HepG2 (cell line): Measurements from ENCODE around the gene CDC42BPG. TPM values are rescaled to one million over a fixed set of nuclear protein-coding genes. Genes with fewer than 3 reads are reported as not detected.

Source experiments
- ATAC-seq: fragments of 200-7000 bp; cut with Tn5 transposase; 3 replicates; pipeline ENCODE4 v1.9.1; 2020; ENCODE audit warnings: mild to moderate bottlenecking, moderate library complexity
- BruUV-seq: library from RNA; stranded (reverse); fragments of 400-500 nt; replicated peaks from 2 replicates; lab custom pipeline; 2021; lab: Mats Ljungman, UMichigan
- CTCF ChIA-PET: fragments of 300-600 bp; formaldehyde crosslinking; extraction: SDS; loops from one replicate; lab custom pipeline; 2021; ENCODE audit warnings: low total read pairs, inconsistent platforms, low intra/inter-chr PET ratio; lab: Yijun Ruan, JAX
- POLR2A ChIA-PET: fragments of 350-600 bp; sonication (Branson Sonifier 250); formaldehyde crosslinking; loops from one replicate; lab custom pipeline; 2020; ENCODE audit warnings: antibody characterized with exemption, inconsistent platforms; lab: Yijun Ruan, JAX
- DNase-seq: peaks from one replicate; pipeline ENCODE4 v3.0.0-alpha.2; 2015; ENCODE audit warnings: low spot score
- FAIRE-seq: peaks from 3 replicates; lab custom pipeline; 2011; peaks lifted over from hg19 to GRCh38; lab: Jason Lieb, UNC
- H2AFZ ChIP-seq: one replicate; pipeline ENCODE4 v1.6.1; 2011; ENCODE audit warnings: low read length, inconsistent platforms
- H3K27ac ChIP-seq: fragments of 300-600 bp; 3 replicates; pipeline ENCODE4 v1.8.0; 2011; ENCODE audit warnings: mixed run types, mild to moderate bottlenecking, mixed read lengths, low read length, inconsistent platforms; ENCODE audit not compliant: insufficient read depth; ENCODE audit errors: extremely low read length
- H3K27me3 ChIP-seq, 2 experiments: fragments of 200-600 bp in 1 of 2; 2 replicates in 1 of 2; 3 replicates in 1 of 2; pipeline versions ENCODE4 v1.6.0 to v1.8.0; 2011; ENCODE audit warnings: low read length in 2 of 2, mild to moderate bottlenecking in 2 of 2, moderate library complexity in 2 of 2, inconsistent platforms in 1 of 2; ENCODE audit not compliant: insufficient read depth in 2 of 2, control insufficient read depth in 1 of 2
- H3K36me3 ChIP-seq, 2 experiments: fragments of 200-600 bp in 1 of 2; replicated peaks in 1 of 2; 2 replicates in 1 of 2; 3 replicates in 1 of 2; pipeline versions ENCODE4 v1.5.1 to v1.8.0; 2011; ENCODE audit warnings: low read length in 2 of 2, inconsistent platforms in 1 of 2; ENCODE audit not compliant: insufficient read depth in 2 of 2, control insufficient read depth in 1 of 2
- H3K4me1 ChIP-seq: 2 replicates; pipeline ENCODE4 v1.5.1; 2012; ENCODE audit warnings: low read length, inconsistent platforms; ENCODE audit not compliant: insufficient read depth
- H3K4me2 ChIP-seq: 2 replicates; pipeline ENCODE4 v1.6.0; 2011; ENCODE audit warnings: low read depth, low read length, inconsistent platforms
- H3K4me3 ChIP-seq, 3 experiments: fragments of 200-600 bp in 1 of 3; sonication (generic), shearing (Covaris generic) in 1 of 3; replicated peaks in 1 of 3; 2 replicates each; pipeline ENCODE4 v1.5.1; 2011 to 2016; ENCODE audit warnings: low read length in 3 of 3, inconsistent platforms in 2 of 3, low read depth in 2 of 3, mild to moderate bottlenecking in 2 of 3, control low read depth in 1 of 3, mixed read lengths in 1 of 3; ENCODE audit not compliant: insufficient read depth in 1 of 3
- H3K79me2 ChIP-seq: one replicate; pipeline ENCODE4 v1.6.1; 2011; ENCODE audit warnings: low read length, inconsistent platforms; ENCODE audit not compliant: insufficient read depth
- H3K9ac ChIP-seq: 2 replicates; pipeline ENCODE4 v1.6.0; 2011; ENCODE audit warnings: mild to moderate bottlenecking, low read depth, low read length, inconsistent platforms; ENCODE audit not compliant: insufficient read depth
- H3K9me3 ChIP-seq: 2 replicates; pipeline ENCODE4 v1.5.1; 2012; ENCODE audit warnings: mild to moderate bottlenecking, low read length
- H4K20me1 ChIP-seq: 2 replicates; pipeline ENCODE4 v1.6.0; 2011; ENCODE audit warnings: inconsistent platforms, mild to moderate bottlenecking, low read length, moderate library complexity; ENCODE audit not compliant: insufficient read depth
- ATF4 ChIP-seq, 2 experiments: fragments of 450-650 bp in 1 of 2; sonication (generic) in 1 of 2; formaldehyde crosslinking; IDR thresholded peaks; 2 replicates each; pipeline versions ENCODE4 v1.5.0 to v1.8.0; 2020 to 2022; ENCODE audit warnings: mild to moderate bottlenecking in 1 of 2, missing genetic modification reagents in 1 of 2
- CBX2 ChIP-seq, 2 experiments: fragments of 200-600 bp in 1 of 2; sonication (generic); formaldehyde crosslinking in 1 of 2; IDR thresholded peaks; 2 replicates each; pipeline versions ENCODE4 v1.7.0 to v1.8.1; 2018 to 2022; ENCODE audit warnings: low read depth in 2 of 2, low read length in 1 of 2, mild to moderate bottlenecking in 1 of 2, missing genetic modification reagents in 1 of 2
- ELF4 ChIP-seq: sonication (generic); formaldehyde crosslinking; IDR thresholded peaks from 2 replicates; pipeline ENCODE4 v1.5.0; 2020; ENCODE audit warnings: missing genetic modification reagents, mild to moderate bottlenecking, moderate library complexity, borderline replicate concordance
- FOXK2 ChIP-seq: fragments of 450-650 bp; IDR thresholded peaks from 2 replicates; pipeline ENCODE4 v1.6.1; 2016
- GATAD2A ChIP-seq: IDR thresholded peaks from 2 replicates; pipeline ENCODE4 v1.6.1; 2016
- JUN ChIP-seq: sonication (generic); formaldehyde crosslinking; IDR thresholded peaks from 2 replicates; pipeline ENCODE4 v1.4.0; 2020; ENCODE audit warnings: mild to moderate bottlenecking, missing genetic modification reagents
- KLF12 ChIP-seq: sonication (generic); formaldehyde crosslinking; IDR thresholded peaks from 2 replicates; pipeline ENCODE4 v1.4.0; 2020; ENCODE audit warnings: missing genetic modification reagents, borderline replicate concordance
- MBNL3 ChIP-seq: fragments of 250-450 bp; sonication (Bioruptor Pico); conservative IDR thresholded peaks from 2 replicates; pipeline ENCODE4 v1.8.0; 2022; ENCODE audit warnings: mild to moderate bottlenecking, inconsistent platforms
- SALL1 ChIP-seq: sonication (generic); formaldehyde crosslinking; IDR thresholded peaks from 2 replicates; pipeline ENCODE4 v1.8.0; 2022; ENCODE audit warnings: mild to moderate bottlenecking, missing genetic modification reagents
- SKIL ChIP-seq: sonication (generic); formaldehyde crosslinking; IDR thresholded peaks from 2 replicates; pipeline ENCODE4 v1.8.0; 2022; ENCODE audit warnings: missing genetic modification reagents, mild to moderate bottlenecking, moderate library complexity, borderline replicate concordance
- SMC3 ChIP-seq: IDR thresholded peaks from 2 replicates; pipeline ENCODE4 v1.6.1; 2011; ENCODE audit warnings: low read length, improper control_type of control experiment
- SRF ChIP-seq: IDR thresholded peaks from 2 replicates; pipeline ENCODE4 v1.6.1; 2011; ENCODE audit warnings: mild to moderate bottlenecking, low read depth, low read length, moderate library complexity
- TEAD2 ChIP-seq: sonication (generic); formaldehyde crosslinking; IDR thresholded peaks from 2 replicates; pipeline ENCODE4 v1.9.0; 2021; ENCODE audit warnings: missing genetic modification reagents
- ZNF296 ChIP-seq: sonication (generic); formaldehyde crosslinking; conservative IDR thresholded peaks from 2 replicates; pipeline ENCODE4 v1.5.0; 2020; ENCODE audit warnings: mild to moderate bottlenecking, missing genetic modification reagents
- ZNF431 ChIP-seq: sonication (generic); formaldehyde crosslinking; IDR thresholded peaks from 2 replicates; pipeline ENCODE4 v1.9.0; 2022; ENCODE audit warnings: missing genetic modification reagents, low read depth, mild to moderate bottlenecking, borderline replicate concordance
- ZNF761 ChIP-seq: sonication (generic); formaldehyde crosslinking; conservative IDR thresholded peaks from 2 replicates; pipeline ENCODE4 v1.4.0; 2020; ENCODE audit warnings: mild to moderate bottlenecking, missing genetic modification reagents
- WGBS: methylation state at CpG from one replicate; pipeline ENCODE4 v1.1.6; 2017; ENCODE audit warnings: low lambda C conversion rate; 5-methylcytosine and 5-hydroxymethylcytosine counted together
- in situ Hi-C: cut with HindIII; loops from 2 replicates; pipeline ENCODE4 v1.10.0; 2017; ENCODE audit warnings: low pct_unique_long_range_greater_than_20kb; ENCODE audit not compliant: extremely low pct_ligation_motif_present
- intact Hi-C: fragments of 100-400 bp; cut with micrococcal nuclease; formaldehyde crosslinking; loops from one replicate; pipeline ENCODE4 v1.10.0; 2022; ENCODE audit not compliant: unreplicated experiment
- polyA plus RNA-seq, 8 experiments: library from polyadenylated mRNA; depleted of rRNA in 3 of 8; stranded (reverse) in 7 of 8; unstranded in 1 of 8; fragments of >200 nt; fragmentation: Illumina TruSeq in 4 of 8; extraction: Trizol in 4 of 8; gene quantifications; 2 replicates each; pipeline versions ENCODE4 v1.2.1 to v1.2.3, GENCODE V29; 2011 to 2016; ENCODE audit warnings: low read depth in 4 of 8, missing spikeins in 1 of 8, mixed read lengths in 1 of 8; ENCODE audit not compliant: insufficient read depth in 1 of 8
- total RNA-seq, 5 experiments: library from RNA; depleted of rRNA; stranded (reverse); fragments of >200 nt; fragmentation: Illumina TruSeq; extraction: Trizol; gene quantifications; 2 replicates each; pipeline ENCODE4 v1.2.3, GENCODE V29; 2016; ENCODE audit warnings: low read depth in 1 of 5
- TF ChIP-seq, protein P1 (sequence below): sonication (generic); formaldehyde crosslinking; IDR thresholded peaks from 2 replicates; pipeline ENCODE4 v1.5.0; 2020; ENCODE audit warnings: missing genetic modification reagents, mild to moderate bottlenecking, borderline replicate concordance

The CDC42BPG gene
- total and polyA plus RNA-seq, 2 of the 13 experiments (the other 11 are each of a cell fraction or from before 2014, with no cell fraction given), result 0.55 to 1.4 TPM

DNA sequence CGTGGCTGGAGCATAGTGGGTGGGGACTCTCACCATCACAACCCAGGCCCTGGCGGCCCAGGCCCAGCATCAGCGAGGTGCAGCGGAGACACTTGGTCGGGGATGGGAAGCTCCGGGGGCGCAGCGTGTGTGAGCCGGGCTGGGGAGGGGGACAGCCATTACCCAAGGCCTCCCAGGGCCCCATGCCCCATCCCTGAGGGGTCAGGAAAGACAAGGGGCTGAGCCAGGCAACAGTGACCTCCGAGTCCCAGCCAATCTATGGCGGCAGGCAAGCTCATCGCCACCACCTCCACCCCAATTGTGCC, 11.3 kb downstream of the CDC42BPG start:
- Histone ChIP-seq H3K27ac (no peak overlapping the region), H3K27me3 (no peaks in the 10 kb centered on the region), H3K4me3 (no peak overlapping the region), H3K4me1 (no peaks in the 10 kb centered on the region), H2AFZ (no peak overlapping the region), H4K20me1 (no peaks in the 10 kb centered on the region), H3K79me2 (no peaks in the 10 kb centered on the region), H3K9me3 (no peaks in the 10 kb centered on the region), H3K4me2 (no peak overlapping the region), H3K9ac (no peak overlapping the region), H3K36me3 (no peaks in the 10 kb centered on the region)
- no TSS peak for BruUV-seq
- 92% methylated on average over 7 of the region's 12 CpGs for WGBS
- no peak for TF ChIP-seq SMC3
- TF ChIP-seq ZNF296 (CRISPR knock-in tag), result no peak
- TF ChIP-seq, protein P1, sequence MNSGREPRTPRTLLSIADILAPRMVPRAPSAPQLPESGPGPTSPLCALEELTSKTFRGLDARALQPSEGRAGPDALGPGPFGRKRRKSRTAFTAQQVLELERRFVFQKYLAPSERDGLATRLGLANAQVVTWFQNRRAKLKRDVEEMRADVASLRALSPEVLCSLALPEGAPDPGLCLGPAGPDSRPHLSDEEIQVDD (CRISPR knock-in tag), result no peak
- TF ChIP-seq MBNL3 (CRISPR knock-in tag), result no peak
- TF ChIP-seq KLF12 (CRISPR knock-in tag), result no peak
- no peak for TF ChIP-seq FOXK2
- no peak for TF ChIP-seq SALL1 (CRISPR knock-in tag)
- POLR2A ChIA-PET, result no interaction called here
- CTCF ChIA-PET, result no interaction called here
- intact Hi-C loops (no loop called here), in situ Hi-C loops (no loop called here)
- ATAC-seq, result no peak
- FAIRE-seq, result no peak
- DNase-seq, result no peak

DNA sequence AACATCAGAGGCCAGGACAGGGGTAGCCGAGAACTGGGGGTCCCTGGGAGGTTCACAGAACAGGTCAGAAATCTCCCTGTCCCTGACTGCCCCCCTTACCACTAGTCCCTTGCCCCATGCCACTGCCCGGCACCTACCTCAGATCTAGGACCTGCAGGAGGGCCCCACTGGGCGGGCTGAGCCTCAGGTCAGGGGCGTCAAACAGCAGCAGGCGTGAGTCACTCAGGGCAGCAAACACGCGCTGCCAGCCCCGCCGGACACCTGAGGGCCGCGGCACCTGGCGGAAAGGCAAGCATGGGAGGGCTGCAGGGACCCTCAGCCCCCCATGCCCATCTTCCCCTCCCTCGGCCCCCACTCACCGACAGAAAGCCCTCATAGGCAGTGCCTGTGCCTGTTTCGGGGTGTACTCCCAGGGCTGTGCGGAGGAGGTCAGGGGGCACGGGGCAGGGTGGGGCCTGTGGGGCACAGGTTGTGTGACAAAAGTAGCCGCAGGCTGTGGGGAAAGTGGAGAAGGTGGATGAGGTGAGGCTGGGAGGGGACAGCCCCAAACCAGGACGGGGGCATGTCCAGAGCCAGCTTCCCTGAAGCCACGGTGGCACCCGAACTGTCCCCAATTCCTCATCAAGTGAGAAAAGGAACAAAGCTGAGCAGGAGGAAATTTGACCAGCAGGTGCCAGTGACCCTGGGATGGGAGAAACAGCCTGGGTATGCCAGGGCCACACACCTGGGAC, 11.8 kb downstream of the CDC42BPG start:
- no peaks in the 10 kb centered on the region for H3K79me2 ChIP-seq
- ATAC-seq, result no peak
- no peaks in the 10 kb centered on the region for H3K4me1 ChIP-seq
- FAIRE-seq, result no peak
- CTCF ChIA-PET, result no interaction called here
- no peak overlapping the region for H2AFZ ChIP-seq
- H3K4me2 ChIP-seq, result no peak overlapping the region
- in situ Hi-C loops (no loop called here), intact Hi-C loops (no loop called here)
- BruUV-seq, result no TSS peak
- H3K27me3 ChIP-seq, result no peaks in the 10 kb centered on the region
- no peaks in the 10 kb centered on the region for H3K9me3 ChIP-seq
- H4K20me1 ChIP-seq, result no peaks in the 10 kb centered on the region
- no peak overlapping the region for H3K9ac ChIP-seq
- H3K27ac ChIP-seq, result no peak overlapping the region
- POLR2A ChIA-PET, result no interaction called here
- 96% methylated on average over 9 of the region's 21 CpGs for WGBS
- H3K4me3 ChIP-seq, result no peak overlapping the region
- no peak for DNase-seq
- H3K36me3 ChIP-seq, result no peaks in the 10 kb centered on the region
- no peak for TF ChIP-seq TEAD2
- no peak for TF ChIP-seq GATAD2A (CRISPR knock-in tag)
- no peak for TF ChIP-seq ATF4 (CRISPR knock-in tag; IDR thresholded peaks at IDR 0.05)
- no peak for TF ChIP-seq SKIL
- TF ChIP-seq CBX2 (IDR thresholded peaks at IDR 0.05; ENCODE audit: low read depth, low read length), result no peak
- no peak for TF ChIP-seq CBX2 (CRISPR knock-in tag; IDR thresholded peaks at IDR 0.05; ENCODE audit: low read depth)
- TF ChIP-seq SRF, result no peak
- no peak for TF ChIP-seq ZNF761 (CRISPR knock-in tag)
- no peak for TF ChIP-seq ELF4 (CRISPR knock-in tag)
- TF ChIP-seq ZNF431 (CRISPR knock-in tag), result no peak
- no peak for TF ChIP-seq JUN (CRISPR knock-in tag)
